Stimulated activated CD4-positive, alpha-beta T cell treated with anti-CD3 and anti-CD28 coated beads, Interleukin-2, amount 100 ng/mL, for 4 hours (primary cell): ENCODE measurements around the gene KIDINS220.

Source experiments
- DNase-seq: peaks from one replicate; pipeline ENCODE4 v3.0.0-alpha.2; 2020; ENCODE audit warnings: low read depth

The KIDINS220 gene

DNA sequence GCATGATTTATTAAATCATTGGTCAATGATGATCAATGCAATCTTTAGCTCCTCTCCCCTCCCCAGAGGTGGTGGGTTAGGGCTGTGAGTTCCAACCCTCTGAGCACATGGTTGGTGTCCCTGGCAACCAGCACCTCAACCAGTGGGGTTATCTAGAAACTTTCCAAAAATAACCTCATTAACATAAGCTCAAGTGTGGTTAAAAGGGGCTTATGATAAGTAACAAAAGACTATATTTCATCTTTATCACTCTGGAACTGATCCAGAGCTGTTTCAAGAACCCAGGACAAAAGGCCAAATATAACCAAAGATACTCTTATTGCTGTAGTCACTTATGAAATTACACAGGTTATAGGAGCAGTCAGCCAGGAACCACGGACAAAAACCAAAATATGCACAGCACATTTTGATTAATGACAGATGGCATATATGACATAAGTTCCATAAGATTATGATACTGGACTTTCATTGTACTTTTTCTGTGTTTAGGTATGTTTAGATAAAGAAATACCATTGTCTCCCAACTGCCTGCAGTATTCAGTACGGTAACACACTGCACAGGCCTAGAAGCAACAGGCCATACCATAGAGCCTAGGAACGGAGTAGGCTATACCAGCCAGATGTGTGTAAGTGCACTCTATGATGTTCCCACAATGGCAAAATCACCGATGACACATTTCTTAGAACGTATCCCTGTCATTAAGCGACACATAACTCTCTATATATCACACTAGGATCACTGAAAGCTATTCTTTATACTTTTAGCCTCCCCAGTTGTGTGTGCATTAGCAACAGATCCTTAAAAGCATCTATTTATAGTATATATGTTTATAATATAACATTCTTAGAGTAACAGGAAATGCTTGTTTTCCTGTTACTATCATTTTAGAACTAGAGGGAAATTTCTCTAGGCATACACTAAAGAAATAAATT lies 31.9 kb downstream of the KIDINS220 start:
- DNase-seq: no peak

DNA sequence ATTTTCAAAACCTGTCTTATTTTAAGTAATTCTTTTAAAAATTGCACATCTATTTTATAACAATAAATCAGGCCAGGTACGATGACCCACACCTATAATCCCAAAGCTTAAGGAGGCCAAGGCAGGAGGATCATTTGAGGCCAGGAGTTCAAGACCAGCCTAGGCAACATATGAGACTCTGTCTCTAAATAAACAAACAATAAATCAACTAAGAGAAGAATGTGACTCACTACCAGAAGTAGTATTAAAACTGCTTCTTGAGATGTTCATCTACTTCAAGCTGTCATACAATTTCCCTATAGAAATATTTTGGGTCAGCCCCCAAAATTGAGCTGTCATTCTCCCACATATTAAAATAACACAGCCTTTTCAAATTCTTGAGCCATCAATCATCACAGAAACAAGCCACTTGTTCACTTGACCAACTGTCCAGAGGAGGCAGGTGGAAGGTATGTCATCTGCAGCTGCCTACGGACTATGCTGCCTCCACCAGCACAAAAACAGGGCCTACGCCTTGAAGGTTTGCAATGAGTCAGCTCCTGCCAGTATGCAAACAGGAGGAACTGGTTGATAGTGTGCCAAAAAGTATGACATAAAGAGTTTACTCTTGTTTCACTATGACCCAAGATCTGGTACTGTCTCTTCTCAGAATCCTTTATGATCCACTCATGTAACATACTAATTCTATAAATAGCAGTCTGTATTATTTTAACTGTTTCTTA lies 33.6 kb downstream of the KIDINS220 start:
- no peak for DNase-seq

DNA sequence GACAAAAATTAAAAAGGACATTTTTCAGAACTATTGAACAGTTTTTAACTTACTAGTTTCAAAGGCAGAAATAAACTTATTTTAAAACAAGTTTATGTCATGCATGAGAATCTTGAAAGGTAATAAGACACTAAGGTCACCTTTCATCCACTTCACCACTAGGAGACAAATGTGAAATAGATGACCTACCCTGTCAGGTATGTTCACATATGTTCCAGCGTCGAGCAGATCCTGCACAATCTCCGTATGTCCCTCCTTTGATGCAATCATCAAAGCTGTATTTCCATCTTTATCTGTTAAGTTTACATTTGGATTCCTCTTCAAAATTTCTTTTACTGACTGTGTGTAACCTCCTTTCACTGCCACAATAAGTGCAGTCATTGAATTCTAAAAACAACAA lies 34.7 kb downstream of the KIDINS220 start:
- no peak for DNase-seq

DNA sequence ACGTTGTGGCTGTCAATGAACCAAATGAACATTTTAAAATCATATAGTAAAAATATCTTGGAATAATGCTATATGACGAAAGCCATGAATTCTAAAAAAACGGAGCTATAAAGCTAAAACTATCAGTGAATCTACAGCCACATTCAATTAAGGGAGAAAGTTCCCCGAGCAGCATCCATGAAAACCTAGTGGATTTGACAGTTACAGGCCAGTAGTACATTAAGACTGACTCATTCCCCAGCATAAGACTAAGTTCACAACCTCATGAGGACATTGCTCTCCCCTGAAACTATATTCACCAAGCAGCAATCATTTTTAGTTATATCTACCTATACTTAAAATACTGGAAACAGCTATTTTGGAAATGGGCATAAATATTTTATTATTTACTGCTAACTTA lies 36.6 kb downstream of the KIDINS220 start:
- no peak for DNase-seq

DNA sequence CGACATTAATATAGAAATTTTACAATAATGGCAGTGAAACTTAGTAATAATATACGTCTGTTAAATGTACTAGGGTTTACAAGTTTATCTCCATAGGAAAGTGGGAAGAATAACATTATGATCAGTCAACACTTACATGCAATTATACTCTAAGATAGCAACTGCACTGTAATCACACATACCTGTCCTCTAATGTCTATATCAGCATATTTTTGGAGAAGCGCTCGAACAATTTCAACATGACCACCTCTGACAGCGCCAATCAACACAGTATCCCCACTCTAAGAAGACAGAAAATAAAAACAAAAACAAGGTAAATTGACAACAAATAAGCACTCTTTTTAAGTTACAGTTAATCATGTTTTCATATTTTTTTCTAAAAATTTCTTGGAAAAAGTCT lies 37.2 kb downstream of the KIDINS220 start:
- no peak for DNase-seq

DNA sequence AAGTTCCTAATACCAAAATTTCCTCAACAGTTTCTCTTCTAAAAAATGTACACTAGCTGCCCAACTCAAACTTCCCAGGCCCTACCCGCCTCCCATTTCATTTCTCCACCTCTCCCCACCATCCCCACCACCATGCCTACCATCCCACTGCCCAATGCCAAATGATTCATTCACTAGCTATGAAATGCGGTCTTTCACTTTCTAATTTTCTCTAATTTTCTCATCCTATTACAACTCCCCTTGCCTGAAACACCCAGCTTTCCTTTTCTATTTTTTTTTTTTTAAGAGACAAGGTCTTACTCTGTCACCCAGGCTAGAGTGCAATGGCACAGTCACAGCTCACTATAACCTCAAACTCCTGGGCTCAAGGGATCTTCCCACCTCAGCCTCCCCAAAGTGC lies 38.4 kb downstream of the KIDINS220 start:
- no peak for DNase-seq

DNA sequence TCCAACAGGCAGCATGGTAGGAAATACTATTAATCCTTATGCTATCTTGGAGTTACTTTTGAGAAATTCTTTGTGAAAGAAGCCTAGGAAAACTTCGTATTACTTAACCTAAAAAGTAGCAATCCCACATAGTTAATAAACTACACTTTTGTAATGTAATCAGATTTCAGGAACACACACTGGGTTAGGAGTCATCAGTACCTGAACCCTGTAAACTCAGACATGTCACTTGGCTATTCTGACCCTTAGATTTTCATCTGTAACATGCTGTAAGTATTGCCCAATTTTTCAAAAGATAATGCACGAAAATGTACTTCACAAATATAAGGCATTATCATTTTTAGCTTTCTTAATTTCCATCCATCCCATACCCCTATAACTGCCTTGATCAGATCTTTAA lies 39.0 kb downstream of the KIDINS220 start:
- no peak for DNase-seq

DNA sequence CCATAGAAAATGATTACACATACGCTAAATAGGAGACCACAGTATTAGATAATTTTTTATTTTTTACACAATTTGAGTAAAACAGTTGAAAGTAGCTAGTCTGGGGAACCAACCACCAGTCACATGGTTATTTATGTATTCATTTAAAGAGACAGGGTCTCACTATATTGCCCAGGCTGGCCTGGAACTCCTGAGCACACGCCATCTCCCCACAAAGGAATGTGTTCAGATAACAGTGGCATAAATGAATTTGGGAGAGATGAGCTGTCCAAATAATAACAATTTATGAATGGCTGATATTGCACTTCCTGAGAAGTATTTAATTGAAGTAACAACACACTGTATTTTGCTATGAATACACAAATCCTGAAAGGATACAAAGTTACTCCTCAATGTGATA lies 39.7 kb downstream of the KIDINS220 start:
- no peak for DNase-seq

DNA sequence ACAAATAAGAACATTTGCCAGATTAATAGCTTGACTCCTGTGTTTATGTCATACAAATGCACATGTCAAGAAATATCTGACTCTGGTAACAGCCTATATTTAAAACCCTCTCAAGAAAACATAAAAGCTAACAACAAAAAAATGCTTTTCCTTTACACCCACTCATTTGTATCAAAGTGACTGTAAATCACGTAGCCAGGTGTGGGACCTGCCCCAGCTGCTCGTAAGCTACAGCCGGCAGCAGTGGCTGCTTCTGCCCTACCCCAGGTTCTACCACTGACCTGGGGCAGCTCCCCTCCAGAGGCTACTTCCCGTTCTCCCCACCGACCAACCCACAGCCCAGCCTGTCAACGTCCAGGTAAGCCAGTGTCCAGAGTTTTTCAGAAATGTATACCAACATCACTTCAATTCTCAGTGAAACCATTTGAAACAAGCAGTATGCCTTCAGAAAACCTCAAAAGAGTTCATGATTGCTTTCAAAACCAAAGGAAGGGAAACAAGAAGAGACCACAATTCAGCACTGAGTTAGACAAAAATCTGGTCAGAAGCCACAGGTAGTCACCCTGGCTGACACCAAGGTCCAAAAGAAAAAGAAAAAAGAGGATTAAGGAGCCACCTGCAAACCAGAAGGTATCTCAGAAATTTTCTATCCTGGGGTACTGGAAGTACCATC lies 40.4 kb downstream of the KIDINS220 start:
- DNase-seq: no peak

DNA sequence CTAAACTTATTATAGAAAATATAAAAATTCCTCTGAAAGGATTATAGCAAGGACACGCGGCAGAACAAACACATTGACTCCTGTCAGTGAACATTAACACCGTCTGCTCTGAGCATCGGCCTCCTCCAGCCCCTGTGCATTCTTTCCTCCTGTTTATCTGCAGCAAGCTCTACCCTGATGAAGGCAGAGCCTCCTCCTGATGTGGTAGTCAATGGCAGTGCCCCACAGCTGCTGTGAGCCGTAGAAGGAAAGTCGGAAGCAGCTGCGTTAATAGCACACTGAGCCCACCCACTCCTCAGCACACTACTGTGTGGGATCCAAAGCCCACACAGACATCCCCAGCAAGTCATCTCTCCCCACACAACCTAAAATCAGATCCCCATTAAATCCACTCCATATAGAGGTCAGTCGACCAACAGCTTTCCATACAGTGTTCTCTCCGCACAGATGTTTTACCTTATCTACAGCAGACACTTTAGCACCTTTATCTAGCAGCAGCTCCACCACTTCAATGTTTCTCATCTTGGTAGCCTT lies 41.0 kb downstream of the KIDINS220 start:
- no peak for DNase-seq

DNA sequence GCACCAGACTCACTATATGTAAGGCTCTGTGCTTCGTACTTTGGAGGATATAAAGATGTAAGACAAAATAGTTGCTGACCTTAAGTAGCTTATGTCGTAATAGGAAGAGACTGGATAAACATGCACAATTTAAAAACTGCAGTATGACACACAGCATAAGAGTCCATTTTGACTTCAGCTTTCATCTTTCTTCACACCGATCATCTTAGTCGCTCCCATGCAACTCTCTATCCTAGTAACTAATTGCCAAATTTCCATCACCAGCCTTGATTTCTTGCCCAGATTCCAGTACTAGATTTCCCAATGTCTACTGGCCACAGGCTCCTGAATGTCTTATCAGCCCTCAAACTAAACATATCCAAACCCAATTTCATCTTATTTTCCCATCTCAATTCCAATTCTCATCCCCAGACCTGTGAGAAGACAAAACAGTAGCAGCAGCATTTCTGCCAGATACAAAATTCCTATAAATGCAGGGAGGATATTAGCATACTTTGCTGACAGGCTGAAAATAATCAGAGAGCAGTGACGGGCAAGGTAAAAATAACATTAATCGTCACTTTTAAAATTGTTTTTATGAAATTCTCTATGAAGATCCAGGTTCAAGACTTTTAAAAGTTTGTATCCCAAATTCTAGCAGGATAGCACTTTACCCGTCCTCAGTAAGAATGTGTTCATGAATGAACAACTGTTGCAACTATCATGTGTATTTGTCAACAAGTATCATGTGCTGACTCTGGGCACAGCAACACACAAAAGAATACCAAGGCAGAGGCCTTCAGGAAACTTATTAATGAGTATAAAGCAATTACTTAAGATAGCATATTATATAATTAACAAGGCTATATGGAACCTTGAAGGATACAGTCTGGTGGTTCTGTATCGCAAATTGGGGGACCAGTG lies 42.2 kb downstream of the KIDINS220 start:
- no peak for DNase-seq

DNA sequence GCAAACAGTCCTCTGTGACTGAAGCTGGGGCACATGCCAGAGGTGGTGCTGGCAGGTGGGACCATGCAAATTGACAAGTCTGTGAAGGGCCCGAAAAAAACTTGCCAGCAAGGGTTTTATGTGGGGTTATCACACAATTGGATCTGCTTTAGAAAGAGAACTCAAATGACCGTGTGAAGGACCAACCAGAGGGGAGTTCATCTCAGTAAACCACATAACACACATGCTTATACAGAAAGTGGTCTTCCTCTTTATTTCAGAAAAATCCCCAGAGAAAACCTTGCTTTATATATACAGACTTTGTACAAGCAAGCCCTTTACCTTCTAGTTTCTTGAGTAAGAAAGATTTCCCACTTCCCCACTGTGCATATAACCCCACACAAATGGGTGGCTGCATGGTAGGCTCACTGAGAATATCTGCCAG lies 46.7 kb downstream of the KIDINS220 start:
- no peak for DNase-seq

DNA sequence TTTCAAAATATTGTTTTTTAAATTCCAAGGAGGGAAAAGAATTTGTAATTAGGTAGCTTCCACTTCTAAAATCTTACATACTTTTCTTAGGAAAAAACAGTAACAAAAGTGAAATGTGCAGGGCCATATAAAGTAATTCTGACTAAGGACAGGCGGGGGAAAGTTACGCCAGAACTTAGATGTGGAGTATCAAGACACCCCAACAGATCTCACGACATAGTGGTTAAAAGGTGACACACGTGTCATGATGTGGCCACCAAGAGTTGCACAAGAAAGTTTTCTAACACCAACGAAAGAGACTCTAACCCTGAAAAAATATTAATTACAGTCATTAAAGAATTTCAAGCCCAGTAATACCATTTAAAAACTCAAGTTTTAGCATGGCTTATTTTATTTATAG lies 51.0 kb downstream of the KIDINS220 start:
- no peak for DNase-seq

DNA sequence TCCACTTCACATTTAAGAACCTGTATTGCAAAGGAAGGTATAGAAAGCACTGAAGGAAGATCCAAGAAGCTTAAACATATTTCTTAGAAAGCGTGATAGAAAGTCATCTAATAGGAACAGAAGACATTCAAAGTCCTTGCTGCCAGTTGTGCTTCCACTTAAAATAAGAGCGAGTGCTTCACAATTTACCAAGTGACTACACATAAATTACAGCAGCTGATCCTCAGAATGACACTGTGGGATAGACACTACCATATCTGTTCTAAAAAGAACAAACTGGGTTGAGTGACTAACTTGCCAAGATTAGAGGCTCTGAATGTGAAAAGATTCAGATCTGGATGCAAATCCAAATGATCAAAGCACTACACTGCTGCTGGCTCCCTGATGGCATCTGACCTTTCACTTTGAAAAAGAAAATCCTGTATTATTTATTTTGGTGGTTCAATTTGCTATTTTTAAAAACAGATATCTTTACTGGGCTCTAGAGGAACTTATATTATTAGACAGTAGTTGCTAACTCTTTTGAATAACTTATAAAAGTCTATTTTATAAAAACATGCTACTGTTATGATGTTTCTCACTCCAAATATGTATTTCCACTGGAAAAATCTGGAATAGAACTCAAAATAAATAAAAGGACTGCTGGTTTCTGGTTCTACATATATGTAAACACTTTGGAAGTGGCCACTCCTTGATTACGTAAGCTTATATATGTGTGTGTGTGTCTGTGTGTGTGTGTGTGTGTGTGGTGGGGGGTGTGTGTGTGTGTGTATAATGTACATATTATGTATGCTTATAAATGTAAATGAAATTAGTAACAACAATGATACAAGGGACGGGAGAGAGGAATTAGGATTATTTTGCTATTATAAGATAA lies 57.4 kb downstream of the KIDINS220 start:
- no peak for DNase-seq

DNA sequence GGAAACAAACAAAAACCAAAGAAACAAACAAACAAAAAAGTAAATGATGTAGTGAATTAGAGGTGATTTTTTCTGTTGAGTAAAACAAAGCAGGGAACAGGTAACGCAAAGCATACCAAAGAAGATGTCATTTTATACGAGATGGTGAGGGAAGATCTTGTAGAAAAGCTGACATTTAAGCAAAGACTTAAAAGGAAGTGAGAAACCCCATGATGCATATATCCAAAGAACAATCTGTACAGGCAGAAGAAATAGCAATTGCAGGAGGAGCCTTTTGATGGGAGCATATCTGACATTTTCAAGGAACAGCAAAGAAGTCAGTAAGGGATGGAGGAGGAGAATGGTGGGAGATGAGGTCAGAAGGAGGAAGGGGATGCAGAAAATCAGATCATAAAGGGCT lies 63.0 kb downstream of the KIDINS220 start:
- no peak for DNase-seq

DNA sequence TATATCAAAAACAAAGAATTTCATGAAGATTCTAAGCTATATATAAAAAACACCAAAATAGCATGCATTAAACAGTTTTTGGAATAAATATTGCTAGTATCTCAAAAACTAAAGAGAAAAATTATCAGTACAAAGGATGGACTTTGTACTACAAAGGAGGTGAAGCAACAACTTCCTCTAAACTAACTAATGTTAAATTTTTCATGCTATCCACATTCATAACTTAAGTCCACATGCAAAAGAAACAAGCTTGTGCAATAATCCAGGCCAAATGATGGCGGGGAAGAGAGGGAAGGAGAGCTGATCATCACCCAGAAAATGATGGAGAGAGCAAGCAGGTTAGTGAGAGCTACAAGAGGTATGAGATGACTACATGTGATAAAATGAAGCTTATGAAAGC lies 70.1 kb downstream of the KIDINS220 start:
- DNase-seq: no peak

DNA sequence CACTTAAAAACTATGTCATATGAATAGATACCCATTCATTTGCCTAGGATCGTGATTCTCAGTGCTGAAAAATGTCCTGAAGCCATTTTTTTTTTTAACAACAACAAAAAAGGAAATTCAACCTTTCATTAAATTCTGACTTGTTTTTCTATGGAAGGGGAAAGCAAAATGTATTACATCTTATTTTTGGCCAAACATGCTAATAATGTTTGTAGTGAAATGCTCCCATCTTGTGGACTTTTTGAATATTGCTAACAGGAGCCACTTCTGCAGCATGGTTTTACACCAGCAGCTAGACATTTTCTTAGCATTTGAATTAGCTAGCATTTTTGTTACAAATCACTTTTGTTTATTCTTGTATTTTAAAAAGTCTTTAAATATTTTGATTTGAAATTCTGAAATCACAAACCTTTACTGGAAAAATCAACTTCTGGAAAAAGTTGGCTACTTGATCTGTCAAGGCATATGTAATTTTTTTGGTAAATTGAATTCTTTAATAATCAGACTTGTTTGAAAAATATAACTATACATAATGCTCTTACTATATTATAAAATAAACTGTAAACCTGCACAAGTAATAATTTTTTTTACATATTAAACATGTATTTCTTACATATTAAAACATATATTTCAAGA lies 75.8 kb downstream of the KIDINS220 start:
- DNase-seq: no peak

DNA sequence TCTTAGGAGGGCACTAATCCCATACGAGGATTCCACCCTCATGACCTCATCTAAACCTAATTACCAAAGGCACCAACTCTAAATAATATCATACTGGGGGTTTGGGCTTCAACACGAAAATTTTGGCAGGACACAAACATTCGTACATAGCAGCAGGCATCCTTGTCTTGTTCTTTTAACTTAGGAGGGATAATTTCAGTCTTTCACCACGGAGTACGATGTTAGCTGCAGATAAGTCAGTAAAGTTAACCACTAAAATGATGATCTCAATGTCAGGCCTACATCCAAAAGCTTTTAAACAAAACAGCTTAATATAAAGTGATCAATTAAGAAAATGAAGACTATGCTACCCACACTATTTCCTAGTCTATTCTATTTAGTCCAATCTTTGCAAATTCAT lies 80.7 kb downstream of the KIDINS220 start:
- no peak for DNase-seq

DNA sequence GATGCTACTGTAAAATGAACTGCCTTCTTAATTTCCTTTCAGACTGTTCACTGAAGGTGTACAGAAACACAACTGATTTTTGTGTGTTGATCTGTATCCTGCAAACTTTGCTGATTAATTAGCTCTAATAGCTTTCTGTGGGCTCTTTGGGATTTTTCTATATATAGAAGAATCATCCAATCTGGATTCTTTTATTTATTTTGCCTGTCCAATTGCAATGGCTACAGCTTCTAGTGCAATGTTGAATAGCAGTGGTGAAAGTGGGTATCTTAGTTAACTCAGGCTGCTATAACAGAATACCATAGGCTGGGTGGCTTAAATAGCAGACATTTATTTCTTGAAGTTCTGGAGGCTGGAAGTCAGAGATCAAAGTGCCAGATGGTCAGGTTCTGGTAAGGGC lies 81.2 kb downstream of the KIDINS220 start:
- no peak for DNase-seq
